Breast epithelium (tissue), 4 donors: ENCODE data around the gene ALG12. TPM values are rescaled to one million over a fixed set of nuclear protein-coding genes. Genes with fewer than 3 reads are reported as not detected.

Source experiments
- DNase-seq, 2 donors: peaks; one replicate each; pipeline ENCODE4 v3.0.0-alpha.2; 2019; ENCODE audit warnings: low spot score in 2 of 2
- H3K27ac ChIP-seq, 2 donors: fragments of 200-600 bp; sonication (generic) in 1 of 2; one replicate each; pipeline ENCODE4 v1.5.1; 2016 to 2019; ENCODE audit warnings: mild to moderate bottlenecking in 1 of 2
- H3K27me3 ChIP-seq, 2 donors: fragments of 200-600 bp; sonication (generic) in 1 of 2; one replicate each; pipeline versions ENCODE4 v1.5.1 to v1.6.0; 2017 to 2019; ENCODE audit warnings: control low read depth in 1 of 2, mild to moderate bottlenecking in 1 of 2
- H3K36me3 ChIP-seq: fragments of 200-600 bp; one replicate; pipeline ENCODE4 v1.5.1; 2019
- H3K4me1 ChIP-seq, 2 donors: fragments of 200-600 bp; sonication (generic); one replicate each; pipeline ENCODE4 v1.5.1; 2016 to 2019; ENCODE audit warnings: control low read depth in 1 of 2
- H3K4me3 ChIP-seq, 3 donors: fragments of 200-600 bp; sonication (generic); 1 replicate in 2 of 3; 2 replicates in 1 of 3; pipeline ENCODE4 v1.5.1; 2016 to 2019; ENCODE audit warnings: mild to moderate bottlenecking in 3 of 3, moderate library complexity in 2 of 3
- H3K9me3 ChIP-seq, 2 donors: fragments of 200-600 bp; sonication (generic) in 1 of 2; one replicate each; pipeline ENCODE4 v1.5.1; 2016 to 2019; ENCODE audit warnings: control low read depth in 1 of 2
- CTCF ChIP-seq, 3 donors: fragments of 450-650 bp; IDR thresholded peaks; one replicate each; pipeline ENCODE4 v1.5.1; 2016 to 2017; ENCODE audit warnings: antibody characterized with exemption in 3 of 3, mild to moderate bottlenecking in 3 of 3, moderate library complexity in 3 of 3
- POLR2A ChIP-seq: fragments of 450-650 bp; IDR thresholded peaks from one replicate; pipeline ENCODE4 v1.6.1; 2016; ENCODE audit warnings: antibody characterized with exemption, mild to moderate bottlenecking, moderate library complexity
- POLR2AphosphoS5 ChIP-seq, 3 donors: sonication (generic); formaldehyde crosslinking; IDR thresholded peaks; one replicate each; pipeline ENCODE4 v1.6.1; 2017; ENCODE audit warnings: antibody characterized with exemption in 3 of 3
- intact Hi-C: fragments of 100-400 bp; cut with DNase I; formaldehyde crosslinking; loops from one replicate; pipeline ENCODE4 v1.15.1; 2023; ENCODE audit warnings: low total_unique reads
- total RNA-seq, 3 donors: library from RNA; depleted of rRNA; stranded (reverse); fragments of >200 nt; gene quantifications; one replicate each; pipeline ENCODE4 v1.1.0, GENCODE V29; 2016

The ALG12 gene
- total RNA-seq, 3 donors from 2014 or later = 16.6 to 22.4 (median 19.7) TPM

- intact Hi-C loops = no loop called here
- Histone ChIP-seq H3K4me3 (no peak overlapping the region), H3K9me3 (no peaks in the 10 kb centered on the region), H3K27me3 (no peaks in the 10 kb centered on the region), H3K27ac (no peak overlapping the region), H3K36me3 (no peaks in the 10 kb centered on the region), H3K4me1 (no peaks in the 10 kb centered on the region)
- no peak for DNase-seq
- no peak for TF ChIP-seq POLR2AphosphoS5 (IDR thresholded peaks at IDR 0.05)
- no peak for TF ChIP-seq POLR2A
- TF ChIP-seq CTCF (IDR thresholded peaks at IDR 0.05) = no peak
These were observed 29.2 kb downstream of the ALG12 start for GRCh38 chr22:49889071-49889470.

GRCh38 chr22:49887702-49888101 lies 30.5 kb downstream of the ALG12 start:
- no peaks in the 10 kb centered on the region for H3K4me1 ChIP-seq
- H3K27me3 ChIP-seq = no peaks in the 10 kb centered on the region
- no peaks in the 10 kb centered on the region for H3K36me3 ChIP-seq
- H3K4me3 ChIP-seq = no peak overlapping the region
- no peak for TF ChIP-seq CTCF (IDR thresholded peaks at IDR 0.05)
- no peak for TF ChIP-seq POLR2A
- no peak for TF ChIP-seq POLR2AphosphoS5 (IDR thresholded peaks at IDR 0.05)
- peaks cover 0 to 4% of the 10 kb centered on the region in 2 donors for H3K9me3 ChIP-seq
- intact Hi-C loops = no loop called here
- H3K27ac ChIP-seq = no peak overlapping the region
- DNase-seq = no peak

DNA sequence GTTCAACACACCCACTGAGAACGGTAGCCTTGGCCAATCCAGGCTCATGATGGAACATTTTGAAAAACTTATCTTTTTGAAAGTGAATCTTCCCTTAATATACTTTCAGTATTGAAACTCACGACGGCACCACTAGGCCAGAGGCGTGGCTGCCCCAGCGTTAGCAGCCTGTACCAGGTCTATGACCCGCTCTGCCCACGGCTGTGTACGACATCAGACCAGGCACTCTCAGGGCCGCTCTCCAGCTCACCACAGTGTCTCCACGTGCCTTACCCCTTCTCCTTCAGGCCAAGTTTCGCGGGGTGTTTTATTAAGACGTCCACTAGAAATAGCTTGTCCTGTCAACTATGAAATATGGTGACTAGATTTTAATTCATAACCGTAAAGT lies 31.2 kb downstream of the ALG12 start:
- no peak for TF ChIP-seq POLR2AphosphoS5 (IDR thresholded peaks at IDR 0.05)
- no peak for TF ChIP-seq CTCF (IDR thresholded peaks at IDR 0.05)
- no peak for TF ChIP-seq POLR2A
- no peak overlapping the region for H3K27ac ChIP-seq
- no peaks in the 10 kb centered on the region for H3K4me1 ChIP-seq
- no peaks in the 10 kb centered on the region for H3K36me3 ChIP-seq
- no peaks in the 10 kb centered on the region for H3K27me3 ChIP-seq
- H3K9me3 ChIP-seq = peaks cover 0 to 4% of the 10 kb centered on the region in 2 donors
- H3K4me3 ChIP-seq = no peak overlapping the region
- intact Hi-C loops = no loop called here
- DNase-seq = no peak

GRCh38 chr22:49886346-49887063 lies 31.7 kb downstream of the ALG12 start:
- DNase-seq = no peak
- TF ChIP-seq POLR2A = no peak
- no peak for TF ChIP-seq CTCF (IDR thresholded peaks at IDR 0.05)
- no peak for TF ChIP-seq POLR2AphosphoS5 (IDR thresholded peaks at IDR 0.05)
- Histone ChIP-seq H3K27ac (no peak overlapping the region), H3K4me1 (no peaks in the 10 kb centered on the region), H3K9me3 (peaks cover 0 to 4% of the 10 kb centered on the region in 2 donors), H3K36me3 (no peaks in the 10 kb centered on the region), H3K27me3 (no peaks in the 10 kb centered on the region), H3K4me3 (no peak overlapping the region)
- intact Hi-C loops = no loop called here

GRCh38 chr22:49885881-49886280 lies 32.4 kb downstream of the ALG12 start:
- intact Hi-C loops = no loop called here
- Histone ChIP-seq H3K27me3 (no peaks in the 10 kb centered on the region), H3K9me3 (peaks cover 0 to 4% of the 10 kb centered on the region in 2 donors), H3K4me1 (no peaks in the 10 kb centered on the region), H3K27ac (no peak overlapping the region), H3K36me3 (no peaks in the 10 kb centered on the region), H3K4me3 (no peak overlapping the region)
- TF ChIP-seq POLR2AphosphoS5 (IDR thresholded peaks at IDR 0.05) = no peak
- no peak for TF ChIP-seq POLR2A
- TF ChIP-seq CTCF (IDR thresholded peaks at IDR 0.05) = no peak
- DNase-seq = no peak
